SKM-1 (cell line): ENCODE measurements around the gene KRT37.
A peak's percentile ranks its signal among the peaks of the same experiment; 100 is the strongest.
"Not testable (repeated sequence)": the region's sequence is repeated elsewhere in the genome, so short reads cannot be mapped to it uniquely, and the experiment has no call there.

Experiments used
- DNase-seq: peaks from one replicate; lab custom pipeline; 2025; ENCODE audit not compliant: unreplicated experiment; lab: John Stamatoyannopoulos, UW

KRT37 gene

DNA sequence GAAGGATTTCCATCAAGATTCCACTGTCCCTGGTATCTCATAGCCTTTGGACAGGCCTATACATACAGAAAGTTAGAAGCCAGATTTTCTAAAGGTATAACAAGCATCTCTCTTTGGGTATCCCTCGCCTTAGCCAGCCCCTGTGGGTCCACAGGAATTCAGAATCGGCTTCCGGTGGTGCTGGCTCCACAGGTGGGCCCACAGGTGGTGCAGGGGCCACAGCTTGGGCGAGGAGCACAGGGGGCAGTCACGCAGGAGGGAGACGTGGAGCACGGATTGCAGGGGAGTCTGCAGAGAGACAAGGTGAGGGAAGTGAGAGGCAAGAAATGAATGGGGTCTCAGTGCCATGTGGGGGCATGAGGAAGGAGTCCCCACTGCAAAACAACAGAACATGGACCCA lies 12.9 kb upstream of the KRT37 start:
- DNase-seq: no peak

DNA sequence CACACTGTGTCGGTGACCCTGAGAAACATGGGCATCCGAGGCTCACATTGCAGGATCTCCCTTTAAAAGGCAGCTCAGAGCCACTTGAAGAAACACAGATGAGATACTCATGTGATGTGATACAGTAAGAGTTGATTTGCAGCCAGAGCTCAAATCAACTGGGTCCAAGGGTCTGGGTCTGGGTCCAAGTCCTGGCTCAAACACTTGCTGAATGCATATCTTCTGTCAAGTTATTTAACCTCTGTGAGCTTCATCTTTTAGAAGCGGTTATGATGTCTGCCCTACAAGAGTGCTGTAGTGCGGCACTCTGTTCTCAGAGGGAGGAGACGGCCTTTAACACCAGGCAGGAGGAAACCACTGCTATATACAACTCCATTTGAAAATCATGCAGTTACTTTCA lies 10.0 kb upstream of the KRT37 start:
- DNase-seq: no peak

DNA sequence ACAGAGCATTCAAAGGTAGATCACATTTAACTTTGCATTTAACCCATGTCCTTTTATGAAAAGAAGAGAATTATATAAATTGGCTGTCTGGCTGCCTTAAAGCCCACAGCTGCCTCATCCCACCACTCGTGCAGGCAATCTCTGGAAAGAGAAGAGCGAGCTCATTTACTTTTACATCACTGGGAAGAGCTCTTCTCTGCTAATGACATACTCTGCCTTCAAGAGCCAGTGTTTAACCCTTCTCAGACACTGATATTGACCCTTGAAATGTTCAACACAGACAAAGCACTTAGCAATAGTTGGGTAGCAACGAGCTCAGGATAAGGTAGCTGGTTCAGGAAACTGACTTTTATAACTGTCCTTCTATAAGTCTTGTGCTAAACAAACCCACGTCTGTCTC lies 9.6 kb upstream of the KRT37 start:
- DNase-seq: no peak

DNA sequence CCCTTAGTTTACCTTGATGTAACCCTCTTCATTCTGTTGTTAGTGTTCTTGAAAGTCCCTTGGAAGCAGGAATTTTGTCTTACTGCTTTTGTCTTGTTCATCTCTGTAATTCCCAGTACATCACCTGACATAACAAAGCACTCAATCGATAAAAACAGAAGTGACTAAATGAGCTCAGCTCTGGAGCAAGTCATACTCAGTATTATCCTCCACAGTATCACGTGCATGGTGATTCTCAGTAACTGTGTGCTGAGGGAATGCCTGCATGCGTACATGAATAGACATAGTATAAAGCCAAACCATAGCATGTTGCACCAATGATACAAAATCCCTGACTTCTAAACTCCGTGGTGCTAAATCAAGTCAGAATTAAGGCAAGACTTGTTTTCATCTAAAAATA lies 9.2 kb upstream of the KRT37 start:
- no peak for DNase-seq

DNA sequence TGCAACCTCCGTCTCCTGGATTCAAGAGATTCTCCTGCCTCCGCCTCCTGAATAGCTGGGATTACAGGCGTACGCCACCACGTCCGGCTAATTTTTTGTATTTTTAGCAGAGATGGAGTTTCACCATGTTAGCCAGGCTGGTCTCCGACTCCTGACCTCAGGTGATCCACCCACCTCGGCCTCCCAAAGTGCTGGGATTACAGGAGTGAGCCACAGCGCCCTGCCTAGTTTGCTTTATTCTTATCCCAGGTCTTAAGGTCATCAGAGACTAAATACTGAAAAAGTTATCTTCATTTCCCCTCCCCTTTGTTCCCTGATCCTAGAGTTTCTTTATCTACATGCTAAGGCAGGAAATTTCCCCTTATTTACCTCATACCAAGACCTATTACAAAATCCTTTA lies 6.0 kb upstream of the KRT37 start:
- DNase-seq: not testable (repeated sequence)

DNA sequence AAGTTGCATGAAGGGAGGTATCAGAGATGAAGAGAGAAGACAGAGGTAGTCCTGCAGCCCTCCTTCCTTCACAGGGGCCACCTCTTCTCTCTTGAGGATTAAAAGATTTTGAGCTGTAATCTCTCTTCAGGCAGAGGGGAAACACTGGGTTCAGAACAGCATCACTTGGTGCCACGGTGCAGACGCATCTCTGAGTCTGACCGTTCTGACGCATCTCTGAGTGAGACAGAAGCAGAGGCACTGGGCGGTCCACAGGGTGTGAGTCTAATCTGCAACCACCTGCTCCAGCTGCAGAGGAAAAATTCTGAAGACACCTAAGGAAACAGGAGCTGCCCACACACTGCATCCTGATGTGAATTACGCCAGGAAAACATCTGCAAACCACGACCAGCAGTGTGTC lies 5.3 kb upstream of the KRT37 start:
- DNase-seq: no peak

DNA sequence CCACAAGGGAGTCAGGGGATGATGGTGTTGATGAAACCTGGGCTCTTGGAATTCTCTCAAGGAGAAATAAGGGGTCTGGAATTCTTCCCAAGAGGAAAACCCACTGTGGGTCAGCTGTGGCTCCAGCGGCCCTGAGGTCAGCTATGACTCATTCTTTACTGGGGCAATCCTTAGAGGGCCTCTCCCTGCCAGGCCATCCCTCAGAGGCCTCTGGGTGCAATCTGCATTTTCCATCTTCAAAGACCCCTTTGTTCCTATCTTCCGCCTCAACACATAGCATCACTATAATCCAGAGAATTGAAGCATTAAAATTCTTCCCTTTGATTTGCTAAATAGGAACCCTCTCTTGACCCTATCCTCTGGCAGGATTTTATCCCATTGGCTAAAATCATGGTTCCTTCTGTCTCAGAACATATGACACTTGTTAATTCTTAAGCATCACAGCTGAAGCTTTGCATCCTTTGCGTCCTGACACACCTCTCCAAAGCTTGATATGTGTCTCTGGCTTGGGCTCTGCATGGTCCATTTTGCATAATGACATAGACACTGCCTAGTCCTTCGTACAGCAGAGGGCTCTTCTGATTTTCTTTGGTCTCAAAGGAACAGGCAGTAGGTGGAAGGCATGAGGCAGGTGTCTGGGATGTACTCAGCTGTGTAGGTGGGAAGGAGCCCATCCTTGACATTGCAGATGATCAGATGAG lies 4.4 kb upstream of the KRT37 start:
- DNase-seq: no peak

DNA sequence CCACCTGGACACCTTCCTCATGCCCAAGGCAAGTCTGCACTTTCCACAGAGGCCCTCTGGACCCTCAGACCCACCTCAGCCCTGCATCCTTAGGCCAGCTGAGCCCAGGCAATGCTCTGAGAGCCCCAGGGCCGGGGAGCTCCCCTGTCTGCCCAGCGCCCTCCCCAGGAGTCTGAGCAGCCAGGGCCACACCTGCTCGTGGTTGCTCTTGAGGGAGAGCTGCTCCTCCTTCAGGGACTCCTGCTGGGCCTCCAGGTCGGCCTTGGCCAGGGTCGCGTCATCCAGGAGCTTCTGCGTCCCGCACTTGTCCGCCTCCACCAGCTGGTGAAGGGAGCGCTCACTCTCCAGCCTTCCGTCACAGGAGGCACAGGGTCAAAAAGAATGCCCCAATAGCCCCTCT lies 1.8 kb downstream of the KRT37 start:
- DNase-seq: not testable (repeated sequence)

DNA sequence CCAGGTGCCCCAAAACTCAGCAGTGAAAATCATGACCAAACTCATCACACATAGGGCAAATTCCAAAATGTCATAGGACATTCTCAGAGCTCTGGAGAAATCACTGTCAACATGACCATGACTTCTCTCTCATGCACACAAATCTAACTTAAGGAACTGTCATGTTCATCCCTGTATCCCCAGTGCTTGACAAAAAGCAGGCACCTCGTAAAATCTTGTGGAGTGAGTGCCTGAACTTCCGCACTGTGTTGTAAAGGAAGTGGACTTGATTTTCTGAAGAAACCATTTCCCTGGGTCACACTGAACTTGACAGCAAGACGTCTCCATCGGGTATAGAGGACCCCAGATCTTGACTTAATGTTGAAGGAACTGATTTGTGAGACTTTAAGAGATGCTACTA lies 2.8 kb downstream of the KRT37 start:
- DNase-seq: no peak

DNA sequence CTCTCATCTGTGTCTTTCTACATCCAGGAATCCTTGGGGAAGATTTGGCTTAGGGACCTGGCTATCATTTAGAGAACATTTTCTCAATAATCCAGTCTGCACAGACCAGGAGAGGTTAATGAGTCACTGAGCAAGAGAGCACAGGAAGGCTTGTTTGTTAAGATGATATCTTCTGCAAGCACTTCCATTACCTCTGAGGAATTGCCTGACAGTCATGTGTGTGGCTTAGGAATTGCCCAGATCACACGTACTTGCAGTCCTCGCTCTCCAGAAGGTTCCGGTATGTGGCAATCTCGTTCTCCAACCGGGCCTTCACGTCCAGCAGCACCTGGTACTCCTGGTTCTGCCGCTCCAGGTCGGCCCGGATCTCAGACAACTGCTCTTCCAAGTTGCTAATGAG lies 3.3 kb downstream of the KRT37 start:
- DNase-seq: no peak

DNA sequence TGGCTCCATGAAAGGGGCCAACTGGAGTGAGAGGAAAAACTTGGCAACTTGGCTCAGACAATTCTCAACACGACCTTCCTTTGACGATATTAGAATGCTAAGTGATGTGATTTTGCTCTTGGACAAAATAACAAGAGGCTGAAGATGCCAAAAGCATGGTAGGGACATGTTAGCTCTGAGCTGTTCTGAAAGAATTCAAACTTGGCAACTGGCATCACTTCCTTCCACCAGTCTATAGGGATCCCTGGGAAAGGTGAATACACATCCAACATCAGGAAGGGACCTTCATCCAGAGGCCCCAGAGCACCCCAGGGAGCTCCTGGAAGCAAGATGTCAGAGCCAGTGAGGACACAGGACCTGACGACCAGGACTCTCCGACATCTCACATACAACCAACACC lies 4.3 kb downstream of the KRT37 start:
- DNase-seq: no peak

DNA sequence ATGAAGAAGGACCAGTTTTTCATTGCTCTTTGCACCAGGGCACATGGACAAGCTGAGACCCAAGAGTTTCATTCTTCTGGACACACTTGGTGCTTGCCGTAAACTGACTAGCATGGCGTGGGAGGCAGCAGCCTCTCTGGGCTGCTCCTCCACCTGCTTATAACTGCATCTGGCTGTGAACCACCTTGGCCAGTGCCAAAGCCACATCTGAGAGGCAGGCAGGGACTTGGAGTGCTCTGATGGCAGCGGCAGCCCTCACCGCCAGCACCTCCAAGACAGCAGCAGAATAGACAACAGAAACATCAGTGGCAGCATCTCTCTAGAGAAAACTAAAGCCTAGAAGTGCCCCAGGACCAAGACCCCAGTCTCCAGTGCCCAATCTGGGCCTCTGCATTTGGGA lies 4.7 kb downstream of the KRT37 start:
- DNase-seq: no peak

DNA sequence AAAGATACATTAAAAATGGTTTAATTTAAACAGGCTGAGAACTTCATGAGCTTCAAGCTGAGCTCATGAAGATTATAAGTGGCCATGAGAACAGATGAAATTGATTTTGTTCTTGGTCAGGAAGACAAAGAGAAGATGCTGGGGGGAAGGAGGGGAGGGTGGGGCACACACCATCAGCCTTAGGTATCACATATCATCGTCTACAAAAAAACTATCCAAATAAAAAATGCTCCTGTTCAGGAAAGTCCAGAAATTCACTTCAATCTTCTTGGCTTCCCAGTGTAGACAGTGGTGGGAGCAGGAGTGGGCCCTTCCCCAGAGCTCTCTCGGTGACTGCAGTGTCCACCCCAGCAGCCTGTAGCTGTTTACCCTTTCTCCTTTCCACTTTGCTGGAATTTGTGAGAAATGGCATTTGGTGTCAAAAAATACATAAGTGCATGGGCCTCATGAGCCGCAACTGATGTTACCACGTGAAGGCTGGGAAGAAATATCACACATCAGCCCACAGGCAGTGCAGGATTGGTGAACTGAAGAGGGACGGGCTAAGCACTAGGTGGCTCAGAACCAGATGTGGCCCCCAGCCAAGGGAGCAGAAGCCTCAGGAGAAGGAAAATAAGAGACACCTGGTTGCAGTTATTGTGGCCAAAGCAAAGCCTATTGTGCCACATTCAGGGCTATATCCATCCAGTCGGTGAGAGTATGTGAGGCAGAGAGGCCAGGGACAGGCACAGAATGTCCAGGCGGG lies 6.1 kb downstream of the KRT37 start:
- DNase-seq: no peak

DNA sequence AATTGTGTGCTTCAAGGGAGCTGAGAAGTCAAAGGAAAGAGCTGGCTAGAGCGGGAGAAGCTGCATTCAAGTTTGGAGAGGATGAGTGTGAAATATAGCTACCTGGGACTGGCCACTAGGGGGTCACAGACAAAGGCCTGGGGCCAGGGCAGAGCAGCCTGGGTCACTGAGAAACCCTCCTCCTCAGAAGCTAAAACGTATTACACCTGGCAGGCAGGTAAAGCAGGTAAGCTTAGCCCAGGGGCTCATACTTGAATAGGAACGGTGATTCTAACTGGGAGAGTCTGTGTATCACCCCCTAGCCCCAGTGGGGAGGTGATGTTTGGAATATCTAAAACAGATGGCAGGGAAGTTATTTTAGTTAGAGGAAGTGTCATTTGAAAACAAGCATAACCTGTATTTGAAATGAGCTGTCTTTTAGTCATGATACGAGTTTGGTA lies 6.8 kb downstream of the KRT37 start:
- DNase-seq: peak; percentile 34

DNA sequence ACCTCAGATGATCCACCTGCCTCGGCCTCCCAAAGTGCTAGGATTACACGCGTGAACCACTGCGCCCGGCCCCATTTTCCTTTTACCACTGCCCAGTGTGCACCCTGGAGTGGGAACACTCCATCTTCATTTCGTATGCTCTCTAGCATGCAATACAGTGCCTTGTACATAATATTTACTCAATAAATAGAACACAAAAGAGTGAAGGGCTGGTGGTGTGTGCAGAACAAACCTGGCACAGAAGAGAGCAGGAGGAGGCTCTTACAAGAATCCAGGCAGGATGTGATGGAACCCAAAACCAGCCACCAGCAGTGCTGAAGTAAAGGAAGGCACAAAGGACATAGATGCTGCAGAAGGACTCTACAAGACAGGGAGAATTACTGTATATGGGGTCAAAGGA lies 7.3 kb downstream of the KRT37 start:
- no peak for DNase-seq

DNA sequence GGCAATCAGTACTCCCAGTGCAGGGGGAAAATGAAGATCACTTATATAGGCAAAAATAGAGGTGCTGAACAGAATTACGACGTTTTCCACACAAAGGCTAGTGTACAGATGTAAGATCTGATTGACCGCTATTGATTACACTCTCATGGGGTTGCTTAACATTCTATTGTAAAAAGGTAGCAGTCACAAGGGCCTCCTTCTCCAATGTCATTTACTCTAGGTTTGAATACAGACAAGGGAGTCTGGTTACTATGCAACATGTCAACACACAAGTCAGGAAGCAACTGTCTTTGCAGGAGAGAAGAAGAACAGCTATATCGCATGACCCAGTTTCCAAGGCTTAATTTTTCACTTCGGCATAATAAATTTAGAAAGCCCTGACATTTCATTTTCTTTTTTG lies 7.9 kb downstream of the KRT37 start:
- no peak for DNase-seq

DNA sequence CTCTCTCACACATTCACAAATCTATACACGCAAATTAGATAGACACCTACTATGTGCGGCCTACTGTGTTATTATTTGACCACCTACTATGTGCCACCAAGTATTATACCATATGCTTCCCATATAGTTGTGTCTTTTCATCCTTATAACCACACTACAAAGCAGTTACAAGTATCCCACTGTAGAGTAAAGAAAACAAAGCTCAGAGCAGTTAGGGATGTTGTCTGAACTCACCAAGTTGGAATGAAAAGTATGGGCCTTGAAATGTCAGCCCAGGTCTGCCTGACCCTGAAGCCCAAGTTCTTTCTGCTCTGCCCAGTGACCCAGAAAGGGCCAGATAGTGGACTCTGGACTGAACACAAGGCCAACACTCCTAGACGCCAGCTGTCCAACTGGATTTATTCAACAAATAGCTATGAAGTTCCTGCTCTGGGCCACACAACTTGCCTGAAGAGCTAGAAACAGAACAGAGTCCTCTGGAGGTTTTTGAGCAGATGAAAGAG lies 8.5 kb downstream of the KRT37 start:
- DNase-seq: no peak

DNA sequence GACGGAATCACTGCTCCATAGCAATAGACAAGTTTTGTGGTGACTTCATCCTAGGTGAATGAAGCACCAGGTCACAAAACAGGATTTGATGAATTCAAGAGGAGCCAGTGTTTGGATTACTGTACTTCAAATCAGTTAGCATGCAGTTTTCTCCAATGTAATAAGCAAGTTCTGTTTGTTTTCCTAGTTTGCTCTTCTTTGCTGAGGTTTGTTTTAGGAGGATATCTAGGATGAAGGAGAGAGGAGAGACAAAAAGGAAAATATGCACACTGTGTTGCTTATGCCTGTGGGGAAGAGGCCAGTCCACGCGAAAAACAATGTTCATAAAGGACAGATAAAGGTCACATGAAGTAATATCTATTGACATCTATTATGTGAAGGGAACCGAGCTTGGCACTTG lies 9.0 kb downstream of the KRT37 start:
- no peak for DNase-seq

DNA sequence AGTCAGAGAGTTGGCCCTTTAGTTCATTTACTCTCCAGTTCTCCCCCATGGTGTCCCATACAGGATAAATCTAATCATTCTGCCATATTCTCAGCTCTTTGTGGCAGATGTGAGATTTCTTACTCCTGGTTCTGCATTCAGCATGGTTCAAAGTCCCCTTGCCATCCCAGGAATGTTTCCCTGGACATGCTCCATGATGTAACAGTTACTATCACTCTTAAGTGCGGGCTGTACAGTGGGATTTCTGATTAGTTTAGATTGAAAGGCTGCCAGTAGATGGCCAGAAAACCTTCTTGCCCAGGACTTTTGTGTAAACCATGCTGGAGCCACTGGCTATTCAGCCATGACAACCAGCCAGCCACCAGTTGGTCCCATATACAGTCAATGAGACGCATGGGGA lies 10.4 kb downstream of the KRT37 start:
- no peak for DNase-seq

DNA sequence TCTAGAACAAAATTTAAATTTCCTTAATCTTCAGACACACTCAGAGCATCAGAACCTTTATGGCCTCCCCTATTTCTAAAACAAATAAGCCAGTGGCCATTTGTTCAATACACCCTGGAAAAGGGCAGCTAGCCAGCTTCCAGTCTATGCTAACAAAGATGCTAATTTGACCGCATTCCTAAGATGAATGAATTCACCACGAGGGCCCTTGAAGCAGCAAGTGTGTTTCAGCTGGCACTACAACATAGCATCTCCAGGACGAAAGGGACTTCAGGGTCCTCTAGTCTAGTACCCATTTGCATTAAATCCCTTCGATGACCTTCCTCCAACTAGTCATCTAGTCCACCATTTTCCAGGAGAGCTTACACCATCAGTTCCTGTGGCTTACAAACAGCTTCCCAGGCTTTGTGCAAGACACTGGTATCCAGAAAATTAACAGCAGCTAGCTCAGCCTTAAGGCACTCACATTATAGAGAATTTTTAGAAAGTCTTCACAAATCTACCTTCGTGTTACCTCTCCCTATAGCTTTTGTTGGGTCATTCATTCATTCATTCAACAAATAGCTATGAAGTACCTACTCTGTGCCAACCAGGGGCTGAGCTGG lies 10.9 kb downstream of the KRT37 start:
- no peak for DNase-seq

DNA sequence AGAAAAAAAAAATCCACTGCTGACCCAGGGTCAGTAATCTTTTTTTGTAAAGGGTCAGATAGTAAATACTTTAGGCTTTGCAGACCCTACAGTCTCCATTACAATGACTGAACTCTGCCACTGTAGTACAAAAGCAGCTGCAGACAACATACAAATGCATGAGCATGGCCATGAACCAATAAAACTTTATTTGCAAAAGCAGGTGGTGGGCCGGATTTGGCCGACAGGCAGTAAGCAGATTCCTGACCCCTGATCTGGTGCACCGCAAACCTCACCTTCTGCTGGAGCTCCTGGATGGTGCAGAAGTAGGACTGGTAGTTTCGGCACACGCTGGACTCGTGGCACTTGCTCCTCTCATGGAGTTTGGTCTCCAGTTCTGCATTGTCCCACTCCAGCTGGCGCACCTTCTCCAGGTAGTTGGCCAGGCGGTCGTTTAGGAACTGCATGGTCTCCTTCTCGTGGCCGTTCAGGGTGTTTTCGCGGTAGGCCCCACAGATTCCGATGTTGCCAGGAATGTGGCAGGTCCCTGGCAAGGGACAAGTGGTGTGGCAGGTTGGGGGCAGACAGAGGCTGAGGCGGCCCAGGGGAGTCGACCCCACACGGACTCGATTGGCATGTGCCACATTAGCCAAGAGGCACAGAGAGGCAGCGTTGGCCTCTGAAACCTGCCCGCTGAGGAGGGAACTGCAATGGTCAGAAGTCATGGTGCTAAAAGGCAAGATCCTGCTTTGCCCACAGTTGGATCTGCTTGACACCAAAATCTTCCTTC lies 13.1 kb downstream of the KRT37 start:
- DNase-seq: no peak
